HG03575 (cell line): ENCODE measurements around the gene LARP4B.

Experiments
- ATAC-seq: cut with Tn5 transposase; IDR thresholded peaks from one replicate; pipeline ENCODE4 v1.9.1; 2021; ENCODE audit not compliant: unreplicated experiment, insufficient number of reproducible peaks, low FRiP score; ENCODE audit errors: extremely low read depth

The LARP4B gene

DNA sequence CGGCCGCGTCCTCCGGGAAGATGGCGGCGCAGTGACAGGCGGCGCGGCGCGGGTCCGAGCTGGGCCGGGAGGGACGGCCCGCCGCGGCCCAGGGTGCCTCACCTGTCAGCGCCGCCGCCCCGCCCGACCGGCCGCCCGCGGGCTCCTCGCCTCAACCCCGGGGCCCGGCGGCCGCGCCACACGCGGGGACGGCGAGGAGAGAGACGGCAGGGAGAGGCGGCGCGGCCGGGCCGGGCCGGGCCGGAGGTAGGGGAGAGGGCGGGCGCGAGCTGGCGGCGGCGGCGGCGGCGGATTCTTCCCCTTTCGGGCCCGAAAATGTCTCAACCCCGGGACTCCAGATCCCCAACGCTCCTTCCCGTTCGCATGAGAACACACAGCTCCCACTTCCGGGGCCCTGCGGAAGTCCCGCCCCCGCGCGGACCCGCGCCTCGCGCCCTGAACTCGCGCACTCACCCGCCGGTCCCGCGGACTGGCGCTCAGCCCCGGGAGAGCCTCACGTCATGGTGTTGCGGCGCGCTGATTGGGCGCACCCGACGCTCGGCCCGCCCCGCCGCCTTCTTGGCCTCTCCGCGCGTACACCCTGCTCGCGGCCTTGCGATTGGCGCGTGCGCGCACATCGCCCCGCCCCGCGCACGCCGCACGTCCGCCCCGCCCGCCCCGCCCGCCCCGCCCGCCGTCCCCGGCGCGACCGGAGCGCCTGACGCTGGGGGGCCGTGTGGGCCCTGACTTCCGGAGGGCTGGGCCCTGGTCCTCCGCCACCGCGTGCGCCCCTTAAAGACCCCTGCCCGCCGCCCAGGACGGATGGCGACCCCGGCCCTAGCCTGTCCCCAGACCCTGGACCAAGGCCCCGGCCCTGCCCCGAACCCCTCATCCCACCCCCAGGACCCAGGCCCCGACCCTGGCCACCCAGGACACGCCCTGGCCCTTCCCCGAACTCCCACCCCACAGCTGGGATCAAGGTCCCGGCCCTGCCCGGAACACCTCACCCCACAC is at the start of gene LARP4B:
Gene LARP4B (minus strand): TSS at position 380 of the 993 bp plus-strand sequence. CDS start 45,984 bp downstream, outside the sequence.
- peak; percentile 59 for ATAC-seq

GRCh38 chr10:980468-981093 is 49.1 kb upstream of the LARP4B start:
- ATAC-seq = no peak

DNA sequence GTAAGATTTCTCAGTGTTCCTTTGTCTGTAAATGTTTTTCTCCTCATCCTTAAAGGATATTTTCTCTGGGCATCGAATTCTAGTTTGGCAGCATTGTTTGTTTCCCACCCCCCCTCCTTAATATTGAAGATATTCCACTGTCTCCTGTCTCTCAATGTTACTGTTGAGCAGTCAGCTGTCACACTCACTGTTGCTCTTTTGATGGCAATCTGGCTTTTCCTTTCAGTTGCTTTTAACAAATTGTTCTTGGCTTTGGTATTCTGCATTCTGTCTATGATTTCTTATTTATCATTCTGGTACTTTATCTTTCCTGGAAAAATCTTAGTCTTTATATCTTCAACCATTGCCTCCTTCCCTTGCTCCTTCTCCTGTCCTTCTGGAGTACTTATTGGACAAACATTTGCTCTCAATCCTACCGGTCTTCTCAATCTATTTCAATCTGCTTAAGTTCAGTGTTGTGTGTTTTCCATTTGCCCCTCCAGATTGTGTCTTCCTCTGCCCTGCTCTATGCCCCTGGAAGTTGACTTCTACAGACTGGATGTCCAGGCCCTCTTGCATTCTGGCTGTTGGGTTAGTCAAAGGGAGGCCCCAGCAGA is 47.4 kb upstream of the LARP4B start:
- ATAC-seq = no peak

- ATAC-seq = no peak
These were observed 44.8 kb upstream of the LARP4B start for GRCh38 chr10:976316-976715.

DNA sequence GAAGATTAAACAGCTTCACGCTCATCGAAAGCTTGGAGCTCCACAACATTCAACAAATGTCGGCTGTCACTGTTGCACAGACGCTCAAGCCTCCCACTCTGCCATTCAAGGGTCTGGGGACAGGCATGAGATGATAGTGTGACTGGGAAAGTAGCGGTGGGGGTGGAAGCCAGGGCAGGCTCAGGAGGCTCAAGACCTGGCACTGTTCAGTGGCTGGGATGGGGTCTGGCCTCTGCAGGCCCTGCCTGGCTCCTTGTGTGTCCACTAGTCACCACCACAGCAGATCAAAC is 43.2 kb upstream of the LARP4B start:
- ATAC-seq = no peak

GRCh38 chr10:974038-974784 is 42.7 kb upstream of the LARP4B start:
- ATAC-seq = no peak

DNA sequence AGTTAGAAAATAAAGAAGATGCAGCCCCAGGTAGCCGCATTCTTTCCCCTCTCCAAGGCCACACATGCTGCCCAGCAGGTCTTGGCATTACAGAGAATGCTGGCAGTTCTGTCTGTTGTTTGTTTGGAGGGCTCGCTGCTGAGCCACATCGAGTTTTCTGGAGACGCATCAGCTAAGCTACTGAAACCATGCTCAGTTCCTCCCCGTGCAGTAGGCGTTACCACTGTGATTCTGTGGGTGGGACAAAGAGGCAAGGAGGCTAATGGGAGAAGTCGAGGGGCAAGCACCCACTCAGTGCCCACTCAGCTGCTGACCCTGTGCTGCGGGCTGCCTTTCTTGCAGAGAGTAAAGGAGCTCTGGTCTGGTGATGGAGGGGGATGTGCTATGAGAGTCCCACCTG is 41.3 kb upstream of the LARP4B start:
- ATAC-seq = no peak

- no peak for ATAC-seq
These were observed 40.1 kb upstream of the LARP4B start for GRCh38 chr10:971613-972012.

GRCh38 chr10:971150-971542 is 39.6 kb upstream of the LARP4B start:
- no peak for ATAC-seq

- no peak for ATAC-seq
These were observed 39.0 kb upstream of the LARP4B start for GRCh38 chr10:970311-971149.

DNA sequence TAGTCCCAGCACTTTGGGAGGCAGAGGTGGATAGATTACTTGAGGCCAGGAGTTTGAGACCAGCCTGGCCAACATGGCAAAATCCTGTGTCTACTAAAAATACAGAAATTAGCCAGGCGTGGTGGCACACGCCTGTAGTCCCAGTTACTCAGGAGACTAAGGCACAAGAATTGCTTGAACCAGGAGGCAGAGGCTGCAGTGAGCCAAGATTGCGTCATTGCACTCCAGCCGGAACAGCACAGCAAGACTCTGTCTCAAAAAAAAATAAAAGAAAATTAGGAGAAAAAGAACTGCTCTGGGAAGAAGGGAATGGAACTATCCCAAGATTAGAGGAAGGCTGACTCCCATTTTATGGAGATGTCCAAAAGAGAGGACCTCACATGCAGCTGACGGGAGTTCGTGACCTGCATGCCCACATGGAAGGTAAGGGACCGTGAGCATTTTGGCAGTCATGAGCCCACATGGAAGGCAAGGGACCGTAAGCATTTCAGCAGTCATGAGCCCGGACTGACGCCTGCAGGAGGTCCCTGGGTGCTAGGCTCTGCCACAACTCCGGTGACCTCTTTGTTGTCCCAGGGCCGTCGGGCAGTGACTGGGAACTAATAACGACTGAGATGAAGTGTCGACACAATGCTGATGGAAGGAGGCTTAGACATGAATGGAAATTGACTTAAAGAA is 38.1 kb upstream of the LARP4B start:
- ATAC-seq = no peak

DNA sequence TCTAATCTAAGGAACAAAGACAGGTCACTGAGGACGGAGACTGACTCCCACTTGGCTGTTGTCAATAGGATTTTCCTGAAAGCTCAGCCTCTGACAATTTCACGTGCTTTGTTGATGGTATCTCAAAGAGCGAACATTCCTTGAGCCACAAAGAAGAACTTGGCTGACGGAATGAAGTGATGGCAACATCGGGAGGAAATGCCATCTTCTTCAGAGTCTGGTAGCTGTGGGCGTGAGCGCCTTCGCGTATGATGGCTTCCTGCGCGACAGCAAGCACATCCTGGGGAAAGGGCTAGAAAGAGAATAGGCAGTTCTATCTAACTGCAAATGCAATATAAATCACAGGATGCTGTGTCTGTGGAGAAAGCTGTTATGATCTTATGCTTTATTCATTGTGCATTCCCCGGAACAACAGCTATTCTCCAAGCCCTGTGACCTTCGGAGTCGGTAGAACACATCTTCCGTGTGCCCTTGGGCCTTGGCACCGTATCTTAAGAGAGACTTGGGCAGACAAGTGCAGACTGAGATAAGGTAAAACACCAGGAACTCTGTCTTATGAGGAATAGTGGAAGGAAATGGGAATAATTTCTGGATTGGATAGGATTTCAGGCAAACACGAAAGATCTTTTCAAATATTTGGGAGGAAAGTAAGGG is 37.2 kb upstream of the LARP4B start:
- ATAC-seq = no peak

DNA sequence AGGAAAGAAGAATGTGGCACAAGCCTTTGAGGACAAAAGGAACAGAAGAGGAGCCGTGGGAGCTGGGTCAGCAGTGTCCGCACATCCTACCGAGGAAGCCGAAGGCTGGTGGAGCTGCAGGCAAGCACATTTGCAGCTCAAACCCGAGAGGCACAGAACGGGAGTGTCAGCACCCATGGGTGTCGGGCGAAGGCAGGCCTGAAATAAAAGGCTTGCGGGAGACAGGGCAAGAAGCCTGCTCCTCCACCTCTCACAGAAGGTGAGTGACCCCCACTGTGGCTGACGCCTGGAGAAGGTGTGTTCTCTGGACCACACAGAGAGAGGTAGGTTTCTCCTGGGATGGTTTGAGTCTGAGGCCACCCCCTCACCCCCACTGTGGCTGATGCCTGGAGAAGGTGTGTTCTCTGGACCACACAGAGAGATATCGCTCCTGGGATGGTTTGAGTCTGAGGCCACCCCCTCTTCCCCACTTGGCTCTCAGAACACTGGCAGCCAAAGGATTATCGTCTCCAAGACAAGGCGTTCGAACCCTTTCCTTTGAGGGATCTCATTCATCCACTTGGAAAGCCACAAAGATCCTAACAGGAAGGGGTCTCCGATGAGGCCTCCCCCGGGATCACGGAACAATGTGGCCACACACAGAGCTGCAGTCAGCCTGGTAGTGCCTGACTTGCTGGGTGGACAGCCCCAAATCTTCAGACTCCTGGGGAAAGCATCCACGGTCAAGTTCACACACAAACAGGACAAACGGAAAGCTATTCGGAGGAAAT is 35.1 kb upstream of the LARP4B start:
- no peak for ATAC-seq

GRCh38 chr10:964988-965417 is 33.5 kb upstream of the LARP4B start:
- no peak for ATAC-seq

DNA sequence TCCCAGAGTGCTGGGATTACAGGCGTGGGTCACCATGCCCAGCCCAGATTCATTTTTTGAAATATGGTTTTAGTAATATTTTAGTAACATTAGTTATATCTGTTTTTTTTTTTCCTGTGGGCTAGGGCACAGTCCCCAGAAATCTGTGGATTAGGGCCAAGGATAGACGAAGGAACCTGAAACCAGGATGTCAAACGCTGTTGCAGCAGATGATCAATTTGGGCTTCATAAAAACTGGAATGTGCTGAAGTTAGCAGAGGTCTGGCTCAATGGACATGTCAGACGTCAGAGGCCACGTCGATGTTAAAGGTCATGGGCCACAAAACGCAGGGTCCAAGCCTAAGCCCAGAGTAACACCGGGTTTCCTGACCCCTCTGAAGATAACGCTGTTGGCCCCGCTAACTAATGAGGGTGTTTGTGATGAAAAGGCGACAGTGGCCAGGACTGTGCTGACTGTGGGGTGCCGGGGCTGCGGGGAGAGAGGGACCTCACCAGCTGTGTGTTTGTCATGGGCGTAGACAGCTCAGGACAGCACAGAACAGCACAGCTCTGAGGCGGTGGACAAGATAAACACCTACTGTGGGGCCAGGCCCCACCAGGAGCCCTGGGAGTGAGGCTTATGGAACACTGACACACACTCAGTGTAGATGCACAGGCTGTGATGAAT is 32.9 kb upstream of the LARP4B start:
- ATAC-seq = no peak

DNA sequence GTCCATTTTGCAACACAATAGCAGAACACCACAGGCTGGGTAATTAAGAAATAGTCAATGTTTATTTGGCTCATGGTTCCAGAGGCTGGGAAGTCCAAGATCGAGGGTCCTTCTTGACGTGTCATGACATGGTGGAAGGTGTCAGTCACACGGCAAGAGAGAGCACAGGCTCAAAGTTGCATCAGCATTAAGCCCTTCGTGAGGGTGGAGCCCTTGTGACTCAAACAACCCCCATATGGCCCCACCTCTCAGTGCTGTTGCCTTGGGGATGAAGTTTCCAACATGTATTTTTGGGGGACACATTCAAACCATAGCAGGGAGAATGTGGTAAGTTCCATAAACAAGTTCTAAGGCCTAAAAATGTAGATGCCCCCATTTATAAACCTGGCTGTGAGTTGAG is 32.1 kb upstream of the LARP4B start:
- no peak for ATAC-seq
